Right atrium auricular region (tissue), 2 donors: ENCODE measurements around the gene C6orf62. TPM values are rescaled to one million over a fixed set of nuclear protein-coding genes. Genes with fewer than 3 reads are reported as not detected.
"Not testable (repeated sequence)": the region's sequence is repeated elsewhere in the genome, so short reads cannot be mapped to it uniquely, and the experiment has no call there.

Source experiments
- DNase-seq: peaks from one replicate; pipeline ENCODE4 v3.0.0-alpha.2; 2019; ENCODE audit warnings: low spot score
- H3K27ac ChIP-seq, 2 donors: fragments of 200-600 bp; sonication (generic); 1 replicate in 1 of 2; 2 replicates in 1 of 2; pipeline ENCODE4 v1.5.1; 2016 to 2019
- H3K27me3 ChIP-seq, 2 donors: fragments of 200-600 bp; sonication (generic); one replicate each; pipeline versions ENCODE4 v1.5.1 to v1.6.0; 2017 to 2019
- H3K36me3 ChIP-seq: fragments of 200-600 bp; sonication (generic); one replicate; pipeline ENCODE4 v1.5.1; 2016
- H3K4me1 ChIP-seq, 2 donors: fragments of 200-600 bp; sonication (generic); one replicate each; pipeline versions ENCODE4 v1.5.1 to v1.6.0; 2017 to 2019
- H3K4me3 ChIP-seq, 2 donors: fragments of 200-600 bp; sonication (generic); 1 replicate in 1 of 2; 2 replicates in 1 of 2; pipeline ENCODE4 v1.5.1; 2017 to 2019; ENCODE audit warnings: mild to moderate bottlenecking in 1 of 2, moderate library complexity in 1 of 2
- H3K9me3 ChIP-seq, 2 donors: fragments of 200-600 bp; sonication (generic); one replicate each; pipeline ENCODE4 v1.5.1; 2019
- total RNA-seq, 2 donors: library from RNA; depleted of rRNA; stranded (reverse); fragments of >200 nt; gene quantifications; one replicate each; pipeline ENCODE4 v1.1.0, GENCODE V29; 2016
- TF ChIP-seq, protein P1 (sequence below), 2 donors: fragments of 200-600 bp; sonication (generic); IDR thresholded peaks; one replicate each; pipeline ENCODE4 v1.5.1; 2019; ENCODE audit warnings: antibody characterized with exemption in 2 of 2

C6orf62 gene
- total RNA-seq, 2 donors from 2014 or later: 24.0 to 47.4 TPM

GRCh38 chr6:24662236-24662635 is 56.7 kb downstream of the C6orf62 start:
- Histone ChIP-seq H3K4me3 (no peak overlapping the region), H3K27ac (no peak overlapping the region), H3K4me1 (peaks cover 0 to 18% of the 10 kb centered on the region in 2 donors), H3K9me3 (no peaks in the 10 kb centered on the region), H3K27me3 (no peaks in the 10 kb centered on the region), H3K36me3 (peaks cover 16% of the 10 kb centered on the region)
- TF ChIP-seq, protein P1, sequence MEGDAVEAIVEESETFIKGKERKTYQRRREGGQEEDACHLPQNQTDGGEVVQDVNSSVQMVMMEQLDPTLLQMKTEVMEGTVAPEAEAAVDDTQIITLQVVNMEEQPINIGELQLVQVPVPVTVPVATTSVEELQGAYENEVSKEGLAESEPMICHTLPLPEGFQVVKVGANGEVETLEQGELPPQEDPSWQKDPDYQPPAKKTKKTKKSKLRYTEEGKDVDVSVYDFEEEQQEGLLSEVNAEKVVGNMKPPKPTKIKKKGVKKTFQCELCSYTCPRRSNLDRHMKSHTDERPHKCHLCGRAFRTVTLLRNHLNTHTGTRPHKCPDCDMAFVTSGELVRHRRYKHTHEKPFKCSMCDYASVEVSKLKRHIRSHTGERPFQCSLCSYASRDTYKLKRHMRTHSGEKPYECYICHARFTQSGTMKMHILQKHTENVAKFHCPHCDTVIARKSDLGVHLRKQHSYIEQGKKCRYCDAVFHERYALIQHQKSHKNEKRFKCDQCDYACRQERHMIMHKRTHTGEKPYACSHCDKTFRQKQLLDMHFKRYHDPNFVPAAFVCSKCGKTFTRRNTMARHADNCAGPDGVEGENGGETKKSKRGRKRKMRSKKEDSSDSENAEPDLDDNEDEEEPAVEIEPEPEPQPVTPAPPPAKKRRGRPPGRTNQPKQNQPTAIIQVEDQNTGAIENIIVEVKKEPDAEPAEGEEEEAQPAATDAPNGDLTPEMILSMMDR (IDR thresholded peaks at IDR 0.05): no peak
- DNase-seq: no peak

- DNase-seq, H3K27ac ChIP-seq, H3K27me3 ChIP-seq, H3K4me3 ChIP-seq, H3K9me3 ChIP-seq: not testable (repeated sequence)
- Histone ChIP-seq H3K4me1 (peaks cover 0 to 18% of the 10 kb centered on the region in 2 donors), H3K36me3 (peaks cover 16% of the 10 kb centered on the region)
These were observed 57.2 kb downstream of the C6orf62 start for GRCh38 chr6:24661759-24662158.

DNA sequence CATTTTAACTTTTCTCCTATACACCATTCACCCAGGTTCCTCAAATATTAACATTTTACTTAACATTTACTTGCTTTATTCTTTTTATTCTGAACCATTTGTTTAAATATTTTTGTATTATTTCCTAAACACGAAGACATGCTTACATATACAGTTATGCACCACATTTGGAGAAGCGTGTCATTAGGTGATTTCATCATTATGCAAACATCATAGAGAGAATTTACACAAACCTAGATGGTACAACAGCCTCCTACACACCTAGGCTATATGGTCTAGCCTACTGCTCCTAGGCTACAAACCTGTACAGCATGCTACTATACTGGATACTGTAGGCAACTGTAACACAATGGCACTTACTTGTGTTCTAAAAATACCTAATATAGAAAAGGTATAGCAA is 58.8 kb downstream of the C6orf62 start:
- Histone ChIP-seq H3K36me3 (peaks cover 16% of the 10 kb centered on the region), H3K27ac (no peak overlapping the region), H3K27me3 (no peaks in the 10 kb centered on the region), H3K9me3 (no peaks in the 10 kb centered on the region), H3K4me1 (peaks cover 0 to 8% of the 10 kb centered on the region in 2 donors), H3K4me3 (no peak overlapping the region)
- DNase-seq: no peak
- TF ChIP-seq, protein P1 (IDR thresholded peaks at IDR 0.05): no peak

- DNase-seq: no peak
- no peaks in the 10 kb centered on the region for H3K9me3 ChIP-seq
- TF ChIP-seq, protein P1 (IDR thresholded peaks at IDR 0.05): no peak
- peaks cover 0 to 3% of the 10 kb centered on the region in 2 donors for H3K4me1 ChIP-seq
- no peaks in the 10 kb centered on the region for H3K27me3 ChIP-seq
- peaks cover 16% of the 10 kb centered on the region for H3K36me3 ChIP-seq
- H3K27ac ChIP-seq: no peak overlapping the region
- H3K4me3 ChIP-seq: no peak overlapping the region
These were observed 59.4 kb downstream of the C6orf62 start for GRCh38 chr6:24659561-24659960.

DNA sequence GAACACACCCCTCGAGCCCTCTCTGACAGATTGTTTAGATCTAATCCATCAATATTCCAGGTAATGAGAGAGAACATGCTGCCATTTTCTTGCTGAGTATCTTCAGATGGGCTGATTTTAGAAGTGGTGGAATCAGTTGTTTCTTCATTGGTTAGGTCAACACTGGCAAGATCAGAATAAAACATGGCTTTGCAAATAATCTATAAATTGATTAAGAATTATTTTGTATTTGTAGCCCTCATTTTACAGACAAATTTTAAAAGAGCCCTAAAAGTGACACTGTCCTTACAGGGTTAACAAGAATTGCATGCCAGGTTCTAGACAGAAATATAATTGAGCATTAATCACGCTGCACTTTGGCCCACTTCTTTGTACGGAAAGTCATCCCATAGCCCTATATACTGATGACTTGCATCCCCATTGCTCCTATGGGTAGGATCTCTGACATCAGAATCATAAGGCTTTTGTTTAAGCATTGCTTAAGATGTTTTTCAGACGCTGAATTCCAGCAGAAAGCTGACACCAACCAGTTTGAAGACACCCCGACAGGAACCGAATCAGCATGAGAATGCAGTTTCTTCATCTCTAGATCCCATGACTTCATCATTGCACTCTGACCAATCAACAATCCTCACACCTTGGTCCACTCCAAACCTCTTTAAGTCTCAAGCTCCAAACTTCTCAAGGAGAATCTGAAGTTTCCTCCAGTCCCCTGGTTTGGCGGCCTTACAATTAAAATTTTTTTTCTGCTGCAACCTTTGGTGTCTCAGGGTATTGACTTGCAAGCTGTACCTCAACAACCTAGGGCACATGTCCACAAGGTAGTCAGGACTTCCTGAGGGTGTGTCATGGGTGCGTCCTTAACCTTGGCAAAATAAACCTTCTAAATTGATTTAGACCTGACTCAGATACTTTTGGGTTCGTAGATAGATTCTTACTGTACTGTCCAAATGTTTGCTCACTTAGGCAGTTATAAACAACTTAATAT is 60.1 kb downstream of the C6orf62 start:
- no peaks in the 10 kb centered on the region for H3K27me3 ChIP-seq

DNA sequence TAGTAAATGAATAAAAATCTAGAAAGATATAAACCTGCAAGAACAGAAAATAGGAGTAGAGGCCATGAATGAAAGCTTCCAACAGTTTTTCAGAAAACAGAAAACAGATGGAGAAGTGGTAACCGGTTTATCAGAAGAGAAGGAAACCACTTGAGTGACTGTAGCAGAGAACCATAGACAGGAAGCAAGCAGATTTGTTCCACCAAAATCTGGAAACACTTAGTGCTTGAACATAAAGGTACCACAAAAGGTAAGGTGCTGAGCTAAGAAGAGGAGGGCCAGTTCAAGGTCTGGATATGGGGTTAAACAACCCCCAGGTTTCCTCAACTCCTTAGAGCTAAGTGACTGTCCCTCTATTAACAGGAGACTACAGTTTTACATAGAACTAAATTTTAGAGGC is 63.7 kb downstream of the C6orf62 start:
- Histone ChIP-seq H3K27ac (no peak overlapping the region), H3K27me3 (no peaks in the 10 kb centered on the region), H3K4me1 (no peaks in the 10 kb centered on the region), H3K4me3 (no peak overlapping the region), H3K9me3 (no peaks in the 10 kb centered on the region), H3K36me3 (peaks cover 20% of the 10 kb centered on the region)
- TF ChIP-seq, protein P1 (IDR thresholded peaks at IDR 0.05): no peak
- DNase-seq: no peak

More for the DNA sequence above, 60.1 kb downstream of the C6orf62 start:
- peaks cover 17% of the 10 kb centered on the region for H3K36me3 ChIP-seq
- H3K4me3 ChIP-seq: no peak overlapping the region
- H3K27ac ChIP-seq: no peak overlapping the region
- H3K9me3 ChIP-seq: no peaks in the 10 kb centered on the region
- no peak for DNase-seq
- TF ChIP-seq, protein P1 (IDR thresholded peaks at IDR 0.05): no peak
- H3K4me1 ChIP-seq: no peaks in the 10 kb centered on the region
